Type B pancreatic cell (in vitro differentiated cells): ENCODE results near the gene IL1RL1. TPM values are rescaled to one million over a fixed set of nuclear protein-coding genes. Genes with fewer than 3 reads are reported as not detected.

Experiments used
- DNase-seq: peaks from one replicate; pipeline ENCODE4 v3.0.0; 2021; ENCODE audit warnings: mixed read lengths; ENCODE audit not compliant: unreplicated experiment; ENCODE audit errors: extremely low spot score
- H3K27ac Mint-ChIP-seq: 2 replicates; pipeline ENCODE4 v1.8.0; 2021; ENCODE audit warnings: mild to moderate bottlenecking, mixed read lengths
- H3K27me3 Mint-ChIP-seq: 2 replicates; pipeline ENCODE4 v1.8.0; 2021; ENCODE audit warnings: mixed read lengths
- H3K36me3 Mint-ChIP-seq: 2 replicates; pipeline ENCODE4 v1.8.0; 2021; ENCODE audit warnings: mixed read lengths
- H3K4me1 Mint-ChIP-seq: one replicate; pipeline ENCODE4 v1.8.0; 2021; ENCODE audit warnings: mixed read lengths; ENCODE audit not compliant: unreplicated experiment
- H3K4me3 Mint-ChIP-seq: 2 replicates; pipeline ENCODE4 v1.8.0; 2021; ENCODE audit warnings: mild to moderate bottlenecking, mixed read lengths
- H3K9me3 Mint-ChIP-seq: 2 replicates; pipeline ENCODE4 v1.8.0; 2021; ENCODE audit warnings: mixed read lengths
- CTCF ChIP-seq: fragments of 200-600 bp; sonication (generic); conservative IDR thresholded peaks from 2 replicates; pipeline ENCODE4 v1.5.0; 2021; ENCODE audit warnings: antibody characterized with exemption, mild to moderate bottlenecking
- total RNA-seq: library from RNA; stranded (reverse); gene quantifications from 2 replicates; pipeline ENCODE4 v1.2.1, GENCODE V29; 2021; ENCODE audit warnings: low replicate concordance

The IL1RL1 gene
- total RNA-seq, 1 donor from 2014 or later = not detected

GRCh38 chr2:102284611-102285010 lies 26.8 kb upstream of the IL1RL1 start:
- H3K27ac Mint-ChIP-seq = no peak overlapping the region
- H3K36me3 Mint-ChIP-seq = no peaks in the 10 kb centered on the region
- TF ChIP-seq CTCF = no peak
- H3K4me1 Mint-ChIP-seq = no peaks in the 10 kb centered on the region
- H3K9me3 Mint-ChIP-seq = no peaks in the 10 kb centered on the region
- DNase-seq = no peak
- no peak overlapping the region for H3K4me3 Mint-ChIP-seq
- H3K27me3 Mint-ChIP-seq = no peaks in the 10 kb centered on the region

GRCh38 chr2:102285368-102285767 lies 26.0 kb upstream of the IL1RL1 start:
- Mint-ChIP-seq H3K36me3 (no peaks in the 10 kb centered on the region), H3K9me3 (no peaks in the 10 kb centered on the region), H3K27ac (no peak overlapping the region), H3K4me1 (no peaks in the 10 kb centered on the region), H3K27me3 (no peaks in the 10 kb centered on the region), H3K4me3 (no peak overlapping the region)
- no peak for DNase-seq
- TF ChIP-seq CTCF = no peak

- Mint-ChIP-seq H3K27me3 (no peaks in the 10 kb centered on the region), H3K9me3 (no peaks in the 10 kb centered on the region), H3K4me1 (no peaks in the 10 kb centered on the region), H3K27ac (no peak overlapping the region), H3K4me3 (no peak overlapping the region), H3K36me3 (no peaks in the 10 kb centered on the region)
- DNase-seq = no peak
- TF ChIP-seq CTCF = no peak
Measured at GRCh38 chr2:102286041-102286440, 25.3 kb upstream of the IL1RL1 start.

- H3K36me3 Mint-ChIP-seq = no peaks in the 10 kb centered on the region
- DNase-seq = no peak
- TF ChIP-seq CTCF = no peak
- H3K27me3 Mint-ChIP-seq = peaks cover 6% of the 10 kb centered on the region
- no peaks in the 10 kb centered on the region for H3K4me1 Mint-ChIP-seq
- H3K9me3 Mint-ChIP-seq = no peaks in the 10 kb centered on the region
- no peak overlapping the region for H3K27ac Mint-ChIP-seq
- H3K4me3 Mint-ChIP-seq = no peak overlapping the region
Measured at GRCh38 chr2:102289129-102289528, 22.2 kb upstream of the IL1RL1 start.

- no peak for TF ChIP-seq CTCF
- Mint-ChIP-seq H3K27me3 (peaks cover 15% of the 10 kb centered on the region), H3K4me1 (no peaks in the 10 kb centered on the region), H3K27ac (no peak overlapping the region), H3K4me3 (no peak overlapping the region), H3K9me3 (no peaks in the 10 kb centered on the region), H3K36me3 (no peaks in the 10 kb centered on the region)
- no peak for DNase-seq
Measured at GRCh38 chr2:102290594-102290993, 20.8 kb upstream of the IL1RL1 start.

GRCh38 chr2:102291319-102292075 lies 19.9 kb upstream of the IL1RL1 start:
- TF ChIP-seq CTCF = no peak
- DNase-seq = no peak
- Mint-ChIP-seq H3K4me3 (no peak overlapping the region), H3K9me3 (no peaks in the 10 kb centered on the region), H3K27ac (no peak overlapping the region), H3K27me3 (peaks cover 15% of the 10 kb centered on the region), H3K4me1 (no peaks in the 10 kb centered on the region), H3K36me3 (no peaks in the 10 kb centered on the region)
